SU-DHL-6 (cell line): Measurements from ENCODE around the gene ITIH5.

ENCODE experiments used
- CTCF ChIP-seq: fragments of 200-600 bp; sonication (generic); IDR thresholded peaks from one replicate; pipeline ENCODE4 v1.5.1; 2017; ENCODE audit warnings: antibody characterized with exemption, mild to moderate bottlenecking, low read length, moderate library complexity; ENCODE audit not compliant: insufficient read depth, poor library complexity, severe bottlenecking
- EZH2phosphoT487 ChIP-seq: fragments of 200-600 bp; sonication (generic), shearing (Covaris generic); conservative IDR thresholded peaks from 2 replicates; pipeline ENCODE4 v1.6.1; 2018; ENCODE audit warnings: mild to moderate bottlenecking, antibody characterized with exemption, low read length, moderate library complexity, mixed read lengths

- TF ChIP-seq CTCF (no peak), EZH2phosphoT487 (no peak)
These were observed 65.6 kb downstream of the ITIH5 start for GRCh38 chr10:7601023-7601656.
